ENCODE results near the gene ATG13. TPM values are rescaled to one million over a fixed set of nuclear protein-coding genes. Genes with fewer than 3 reads are reported as not detected.

Gene ATG13
- total RNA-seq, 6 experiments from 2014 or later = 34.5 to 60.9 (median 41.1) TPM

GRCh38 chr11:46680164-46680760, 62.9 kb downstream of the ATG13 start:
- no peaks in the 10 kb centered on the region for H3K9me3 ChIP-seq
- DNase-seq = peak in 1 of 3 donors; percentile 31
- H3K4me1 ChIP-seq = peaks cover 0 to 14% (median 8%) of the 10 kb centered on the region in 4 donors
- ATAC-seq = no peak
- H3K27me3 ChIP-seq = no peaks in the 10 kb centered on the region
- H3K4me3 ChIP-seq = no peak overlapping the region
- WGBS (ENCODE audit: insufficient coverage, low coverage, low lambda C conversion rate, missing lambda C conversion rate) = 87% methylated on average over 7 of the region's 21 CpGs
- H3K36me3 ChIP-seq = peaks cover 3 to 49% (median 20%) of the 10 kb centered on the region in 4 donors
- H3K27ac ChIP-seq = no peak overlapping the region
- TF ChIP-seq POLR2A (IDR thresholded peaks at IDR 0.05) (no peak), CTCF (IDR thresholded peaks at IDR 0.05) (no peak)
- intact Hi-C loops (cut with DNase I) = no loop called here

- no peak for TF ChIP-seq CTCF (IDR thresholded peaks at IDR 0.05)
- H3K4me1 ChIP-seq = peaks cover 0 to 8% (median 3%) of the 10 kb centered on the region in 4 donors
- peak in 1 of 3 donors; percentile 40 for DNase-seq
- H3K4me3 ChIP-seq = no peak overlapping the region
- H3K27me3 ChIP-seq = no peaks in the 10 kb centered on the region
- peaks cover 3 to 53% (median 20%) of the 10 kb centered on the region in 4 donors for H3K36me3 ChIP-seq
- H3K27ac ChIP-seq = no peak overlapping the region
- intact Hi-C loops (cut with DNase I) = no loop called here
- no peaks in the 10 kb centered on the region for H3K9me3 ChIP-seq
- no CpG with 5 or more reads among the region's 22 CpGs for WGBS (ENCODE audit: insufficient coverage, low coverage, low lambda C conversion rate, missing lambda C conversion rate)
- ATAC-seq = no peak
Observed at GRCh38 chr11:46680815-46681214, 63.5 kb downstream of the ATG13 start.

- intact Hi-C loops (cut with DNase I) = no loop called here
- WGBS (ENCODE audit: insufficient coverage, low coverage, low lambda C conversion rate, missing lambda C conversion rate) = no CpG with 5 or more reads among the region's 11 CpGs
- Histone ChIP-seq H3K27ac (no peak overlapping the region), H3K4me3 (no peak overlapping the region), H3K4me1 (no peaks in the 10 kb centered on the region), H3K9me3 (no peaks in the 10 kb centered on the region), H3K36me3 (peaks cover 3 to 59% (median 27%) of the 10 kb centered on the region in 4 donors), H3K27me3 (no peaks in the 10 kb centered on the region)
- ATAC-seq = no peak
- TF ChIP-seq POLR2A (IDR thresholded peaks at IDR 0.05) = no peak
- no peak for TF ChIP-seq CTCF (IDR thresholded peaks at IDR 0.05)
- DNase-seq = peak in 1 of 3 donors; percentile 36
Observed at GRCh38 chr11:46681814-46682213, 64.5 kb downstream of the ATG13 start.

GRCh38 chr11:46682773-46683752, 65.7 kb downstream of the ATG13 start:
- H3K36me3 ChIP-seq = peaks cover 12 to 71% (median 36%) of the 10 kb centered on the region in 4 donors
- ATAC-seq (peak in 2 of 4 donors; percentile 17 to 71), DNase-seq (peak in 2 of 3 donors; percentile 48 to 52)
- H3K27ac ChIP-seq = no peak overlapping the region
- intact Hi-C loops (cut with DNase I) = no loop called here
- no peak for TF ChIP-seq CTCF (IDR thresholded peaks at IDR 0.05)
- no peaks in the 10 kb centered on the region for H3K9me3 ChIP-seq
- no peaks in the 10 kb centered on the region for H3K4me1 ChIP-seq
- no peaks in the 10 kb centered on the region for H3K27me3 ChIP-seq
- H3K4me3 ChIP-seq = no peak overlapping the region
- WGBS (ENCODE audit: insufficient coverage, low coverage, low lambda C conversion rate, missing lambda C conversion rate) = 76% methylated on average over 7 of the region's 11 CpGs

Measured in right lobe of liver (tissue), 6 donors.